ENCODE measurements around the gene GSDME.

GSDME gene

DNA sequence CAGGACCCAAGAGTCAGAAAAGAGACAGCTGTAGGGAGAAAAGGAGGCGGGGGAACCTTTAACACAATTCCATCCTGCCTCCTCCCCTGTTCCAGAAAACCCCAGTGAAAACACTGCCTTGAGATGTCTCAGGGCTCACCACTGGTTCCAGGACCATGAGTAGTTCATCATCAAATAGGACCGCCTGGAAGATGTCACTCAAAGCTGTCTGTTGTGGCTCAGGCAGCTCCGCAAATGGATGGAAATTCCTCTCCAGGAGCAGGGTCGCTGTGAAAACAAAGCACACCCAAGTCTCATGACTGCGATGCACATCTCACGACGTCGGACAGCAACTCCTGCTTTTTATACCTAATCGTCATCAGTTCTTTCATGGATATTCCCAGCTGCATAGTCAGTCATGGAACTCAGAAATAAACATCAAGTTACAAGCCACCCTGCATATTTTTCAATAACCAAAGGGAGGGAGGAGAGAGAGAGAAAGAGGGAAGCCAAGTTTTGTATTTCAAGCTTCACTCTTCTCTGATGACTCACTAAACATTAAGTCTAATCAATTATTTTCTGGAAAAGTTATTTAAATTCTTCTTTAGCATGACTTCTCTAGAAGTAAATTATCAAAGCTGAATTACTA, 49.2 kb downstream of the GSDME start:
- in situ Hi-C loops (cut with HindIII; ENCODE audit: low sequenced_read_pairs), result no loop called here

GRCh38 chr7:24706211-24707170, 50.8 kb downstream of the GSDME start:
- in situ Hi-C loops (cut with HindIII; ENCODE audit: low sequenced_read_pairs), result no loop called here

DNA sequence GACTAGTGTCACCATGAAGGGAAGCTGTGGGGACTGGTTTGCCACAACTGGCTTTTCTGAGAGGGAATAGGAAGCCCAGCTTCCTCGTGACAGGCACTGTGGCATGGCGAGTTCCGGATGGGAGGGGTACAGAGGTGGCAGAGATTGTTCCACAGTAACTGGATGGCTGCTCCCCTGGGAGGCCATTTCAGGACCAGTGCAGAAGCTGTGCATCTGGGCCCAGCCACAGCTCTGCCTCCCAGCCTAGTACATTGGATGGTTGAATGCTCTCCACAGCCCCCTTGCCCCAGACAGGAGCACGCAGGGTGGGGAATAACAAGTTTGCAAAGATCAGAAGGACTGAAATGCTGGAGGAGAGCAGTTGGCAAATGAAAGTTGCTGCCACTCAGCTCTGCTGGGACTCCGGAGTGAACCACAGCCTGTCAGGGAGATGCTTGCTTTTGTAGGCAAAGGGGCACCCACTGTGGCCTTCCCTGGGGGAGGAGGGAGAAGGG, 51.8 kb downstream of the GSDME start:
- in situ Hi-C loops (cut with HindIII; ENCODE audit: low sequenced_read_pairs), result no loop called here

DNA sequence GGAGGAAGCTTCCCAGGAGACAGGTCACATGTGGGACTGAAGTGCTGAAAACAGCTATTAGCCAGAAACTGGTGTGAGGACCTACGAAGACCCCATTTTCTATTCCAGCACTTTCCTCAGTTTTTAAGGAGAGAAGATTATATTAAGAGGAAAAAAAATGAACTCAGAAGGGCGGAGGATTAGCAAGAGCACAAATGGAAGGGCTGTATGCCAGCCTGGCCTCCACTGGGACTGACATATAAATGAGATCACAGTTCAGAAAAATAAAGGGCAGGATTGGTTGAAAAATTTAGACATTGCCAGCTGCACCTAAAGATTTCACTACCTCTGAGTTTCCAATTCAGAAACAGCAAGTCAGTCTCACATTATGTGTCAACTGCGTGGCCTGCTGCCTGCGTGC, 53.0 kb downstream of the GSDME start:
- in situ Hi-C loops (cut with HindIII; ENCODE audit: low sequenced_read_pairs), result no loop called here

GRCh38 chr7:24703296-24703695, 54.0 kb downstream of the GSDME start:
- in situ Hi-C loops (cut with HindIII; ENCODE audit: low sequenced_read_pairs), result no loop called here

- in situ Hi-C loops (cut with HindIII; ENCODE audit: low sequenced_read_pairs), result no loop called here
Observed at GRCh38 chr7:24702755-24703154, 54.5 kb downstream of the GSDME start.

DNA sequence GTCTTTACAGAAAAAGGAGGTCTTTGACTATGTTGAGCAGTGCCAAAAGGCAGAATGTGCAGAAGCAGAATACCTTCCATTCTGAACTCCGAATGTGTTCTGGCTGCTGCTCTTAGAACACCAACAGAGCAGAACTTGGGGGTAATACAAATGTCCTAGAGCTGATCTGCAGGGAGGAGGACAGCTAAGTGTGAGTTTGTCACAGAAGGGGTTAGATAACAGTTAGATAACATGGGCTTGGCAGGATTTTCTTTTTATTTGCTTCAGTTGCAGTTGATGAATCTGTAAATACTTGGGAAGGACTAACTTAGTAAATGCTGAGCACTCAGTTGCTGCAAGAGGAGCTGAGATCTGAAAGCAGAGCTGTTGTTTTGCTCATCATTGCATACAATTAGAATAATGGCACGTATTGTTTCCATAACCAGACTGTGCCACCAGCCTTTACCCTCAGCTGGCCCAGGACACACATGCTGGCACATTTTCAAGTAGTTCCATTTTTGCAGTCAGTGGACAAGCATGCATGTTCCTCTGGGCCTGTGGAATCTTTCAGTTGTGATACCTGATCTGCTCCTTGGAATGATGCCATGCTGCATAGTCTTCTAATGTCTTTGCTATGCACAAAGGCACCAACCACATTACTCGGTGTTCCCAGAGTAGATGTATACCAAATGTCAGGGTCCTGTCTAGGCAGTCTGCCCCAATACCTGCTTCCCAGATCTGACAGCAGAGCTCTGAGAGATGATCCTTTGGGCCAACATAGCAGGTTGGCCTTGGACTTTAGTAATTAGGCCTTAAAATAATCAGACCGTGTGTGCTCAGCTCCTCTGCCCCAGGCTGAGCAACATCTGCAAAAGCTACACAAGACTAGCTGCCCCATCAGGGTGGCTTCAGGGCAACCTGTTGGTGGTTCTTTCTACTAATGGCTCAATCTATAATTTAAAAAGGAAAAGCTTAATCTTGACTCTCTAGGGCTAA, 55.7 kb downstream of the GSDME start:
- in situ Hi-C loops (cut with HindIII; ENCODE audit: low sequenced_read_pairs), result no loop called here

- in situ Hi-C loops (cut with HindIII; ENCODE audit: low sequenced_read_pairs), result no loop called here
Observed at GRCh38 chr7:24700521-24701260, 56.6 kb downstream of the GSDME start.

DNA sequence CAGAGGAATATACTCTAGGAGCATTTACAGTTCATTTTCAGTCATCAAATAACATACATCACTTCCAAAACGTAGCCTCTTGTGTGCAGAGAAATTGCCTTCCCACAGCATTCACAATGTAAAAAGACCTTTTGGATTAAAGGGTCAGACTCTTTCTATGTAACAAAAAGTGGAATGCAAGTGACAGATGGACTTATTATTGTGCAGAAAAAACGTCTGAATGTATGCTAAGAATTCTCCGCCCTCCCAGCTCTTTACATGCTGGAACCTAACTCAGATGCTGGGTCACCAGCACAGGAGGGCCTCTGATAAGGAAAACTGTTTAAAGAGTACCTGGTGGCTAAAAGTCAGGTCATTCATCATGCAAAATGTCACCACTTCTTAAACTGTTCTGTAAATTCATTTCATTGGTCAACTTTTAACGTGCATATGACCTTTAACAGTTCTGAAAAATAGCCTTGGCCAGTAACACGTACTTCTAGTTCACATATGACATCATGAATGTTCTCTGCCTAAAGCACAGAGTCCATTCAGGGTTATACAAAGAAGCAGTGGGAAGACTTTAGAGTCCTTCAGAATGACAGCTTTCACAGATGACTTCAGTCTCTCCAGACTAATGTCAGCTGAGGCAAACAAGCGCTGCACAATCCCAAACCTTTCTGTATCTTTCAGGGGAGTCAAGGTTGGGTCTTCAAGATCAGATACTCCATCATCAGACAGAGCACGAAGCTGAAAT, 58.6 kb downstream of the GSDME start:
- in situ Hi-C loops (cut with HindIII; ENCODE audit: low sequenced_read_pairs), result no loop called here

GRCh38 chr7:24697416-24697815, 59.8 kb downstream of the GSDME start:
- in situ Hi-C loops (cut with HindIII; ENCODE audit: low sequenced_read_pairs), result no loop called here

GRCh38 chr7:24692592-24692991, 64.7 kb downstream of the GSDME start:
- in situ Hi-C loops (cut with HindIII; ENCODE audit: low sequenced_read_pairs), result no loop called here

DNA sequence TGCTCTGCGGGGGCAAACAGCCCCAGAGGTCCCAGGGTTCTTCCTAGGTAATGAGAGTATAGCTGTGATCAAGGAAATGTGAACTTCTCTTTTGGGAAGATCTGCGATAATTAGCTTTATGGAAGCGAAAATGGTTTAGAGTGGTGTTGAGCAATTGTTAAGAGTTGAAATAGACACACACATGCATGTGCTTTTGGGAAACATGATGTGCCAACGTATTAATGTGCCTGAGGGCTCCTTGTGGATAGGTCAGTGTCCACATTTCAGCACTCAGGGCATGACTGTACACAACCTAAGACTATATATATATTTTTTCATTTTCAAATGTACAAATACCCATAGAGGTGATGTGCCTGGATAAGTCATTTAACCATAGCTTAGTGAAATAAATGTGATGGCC, 67.0 kb downstream of the GSDME start:
- in situ Hi-C loops (cut with HindIII; ENCODE audit: low sequenced_read_pairs), result no loop called here

- in situ Hi-C loops (cut with HindIII; ENCODE audit: low sequenced_read_pairs), result loop anchor here (10.0 kb wide), 1 partner anchor 821 kb away; no protein-coding TSS in a partner anchor
Observed at GRCh38 chr7:24685708-24686107, 71.6 kb downstream of the GSDME start.

DNA sequence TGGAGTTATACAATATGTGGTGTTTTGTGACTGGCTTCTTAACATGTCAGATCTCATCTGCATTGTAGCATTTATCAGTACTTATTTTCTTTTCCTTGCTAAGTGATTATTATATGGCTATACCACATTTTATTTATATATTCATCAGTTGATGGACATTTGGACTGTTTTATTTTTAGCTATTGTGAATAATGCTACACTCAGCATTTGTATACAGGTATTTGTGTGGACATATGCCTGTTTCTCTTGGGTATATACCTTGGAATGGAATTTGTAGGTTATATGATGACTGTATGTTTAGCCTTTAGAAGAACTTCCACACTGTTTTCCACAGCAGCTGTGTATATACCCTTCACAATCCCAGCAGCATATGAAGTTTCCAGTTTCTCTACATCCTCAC, 86.5 kb downstream of the GSDME start:
- in situ Hi-C loops (cut with HindIII; ENCODE audit: low sequenced_read_pairs), result no loop called here

DNA sequence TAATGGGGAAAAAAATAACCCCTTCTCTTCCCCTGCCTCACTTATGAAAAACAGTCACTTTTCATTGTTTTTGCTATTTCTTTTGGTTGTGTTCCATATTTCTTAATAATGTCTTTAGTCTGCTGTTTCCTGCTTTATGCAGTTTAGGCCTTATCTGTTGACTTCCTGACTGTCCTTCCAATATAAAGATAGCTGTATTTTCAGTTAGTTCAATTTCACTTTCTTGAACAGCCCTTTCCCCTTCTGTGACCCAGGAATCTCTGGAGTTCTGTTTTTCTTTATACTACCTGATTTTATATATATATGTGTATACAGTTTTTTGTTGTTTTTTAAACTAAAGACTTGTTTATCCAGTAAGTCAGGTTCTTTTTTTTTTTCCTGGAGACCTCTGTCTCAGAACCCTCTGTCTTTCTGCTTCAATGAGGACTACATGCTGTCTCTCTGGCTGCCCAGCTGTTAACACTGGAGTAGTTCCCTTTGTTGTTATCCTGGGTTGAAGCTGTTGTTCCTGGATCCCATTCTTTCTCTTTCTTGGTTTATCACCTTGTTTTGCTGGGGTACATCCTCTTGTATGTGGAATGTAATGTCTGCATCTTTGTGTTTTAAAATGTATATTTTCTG, 87.2 kb downstream of the GSDME start:
- in situ Hi-C loops (cut with HindIII; ENCODE audit: low sequenced_read_pairs), result loop anchor here (5.0 kb wide), 1 partner anchor 103 kb away; no protein-coding TSS in a partner anchor

- in situ Hi-C loops (cut with HindIII; ENCODE audit: low sequenced_read_pairs), result loop anchor here (5.0 kb wide), 1 partner anchor 102 kb away; no protein-coding TSS in a partner anchor
Observed at GRCh38 chr7:24668927-24669635, 88.2 kb downstream of the GSDME start.

DNA sequence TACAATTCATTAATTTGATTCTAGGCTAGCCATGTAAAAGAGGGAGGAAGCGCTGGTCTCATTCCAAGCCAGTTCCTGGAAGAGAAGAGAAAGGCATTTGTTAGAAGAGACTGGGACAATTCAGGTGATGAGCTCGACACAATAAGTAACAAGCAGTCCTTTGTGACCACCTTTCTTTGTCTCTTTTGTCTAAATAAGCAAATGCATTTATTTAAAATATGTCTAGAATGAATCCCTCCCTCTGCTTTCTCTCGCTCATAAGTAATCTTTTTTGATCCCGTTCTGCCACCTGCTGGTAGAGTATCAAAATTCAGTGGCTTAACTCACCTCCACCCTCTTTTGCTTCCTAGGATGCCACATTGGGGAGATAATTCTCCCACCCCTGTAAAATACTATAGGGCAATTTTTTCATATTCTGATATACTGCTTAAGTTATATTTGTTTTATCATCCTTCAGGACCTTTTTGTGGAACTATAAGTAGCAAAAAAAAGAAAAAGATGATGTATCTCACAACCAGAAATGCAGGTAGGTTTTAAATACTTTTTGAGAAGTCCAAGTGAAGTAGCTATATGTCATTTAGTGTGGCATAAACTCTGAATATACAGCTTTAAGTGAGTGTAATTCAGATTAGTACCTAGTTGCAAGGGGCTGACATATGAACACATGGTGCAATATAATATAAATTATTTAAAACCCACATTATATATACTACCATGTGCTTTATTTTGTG, 91.5 kb downstream of the GSDME start:
- in situ Hi-C loops (cut with HindIII; ENCODE audit: low sequenced_read_pairs), result loop anchor here (5.0 kb wide), 1 partner anchor 98 kb away; no protein-coding TSS in a partner anchor
